Measurements from ENCODE around the gene HINT1.
"Not testable (repeated sequence)": the region's sequence is repeated elsewhere in the genome, so short reads cannot be mapped to it uniquely, and the experiment has no call there.

The HINT1 gene

DNA sequence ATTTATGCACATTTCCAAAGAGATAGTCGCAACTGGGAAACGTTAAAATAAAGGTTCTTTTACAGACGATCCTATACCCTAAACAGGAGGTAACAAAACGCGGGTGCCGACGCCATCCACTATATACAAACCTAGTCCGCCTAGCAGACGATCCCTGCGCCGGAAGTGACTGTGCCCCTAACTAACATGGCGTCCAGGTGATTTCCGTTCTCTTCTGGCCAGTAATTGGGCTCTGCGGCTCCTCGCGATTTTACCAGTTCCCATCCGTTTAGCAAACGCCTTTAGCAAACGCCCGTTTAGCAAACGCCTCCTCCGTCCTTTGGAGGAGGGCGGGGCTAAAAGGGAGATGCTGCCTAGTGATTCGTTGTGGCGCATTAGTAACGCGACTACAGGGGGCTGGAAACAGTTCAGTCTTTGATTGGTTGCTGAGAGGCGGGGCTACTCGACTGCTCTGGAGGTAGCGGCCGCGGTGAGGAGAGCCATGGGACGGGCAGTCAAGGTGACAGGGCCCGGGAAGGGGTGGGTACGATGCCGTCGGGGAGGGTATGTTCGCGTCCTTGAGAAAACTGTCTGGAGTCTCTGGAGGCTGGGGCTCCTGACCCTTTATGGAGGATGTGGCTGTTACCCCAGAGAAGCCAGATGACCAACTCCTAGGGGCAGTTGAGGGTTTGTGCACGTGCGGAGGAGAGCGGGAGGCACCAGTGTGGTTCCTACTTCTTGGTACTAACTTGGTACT lies 5.7 kb upstream of the HINT1 start, which contains the start of gene LYRM7:
LYRM7 (plus strand) TSS at position 405 of the 736 bp plus-strand sequence; CDS start at position 482, 77 bp downstream.
- DNase-seq (ENCODE audit: low read depth in 2 of 2): peak; percentile 87 to 88

DNA sequence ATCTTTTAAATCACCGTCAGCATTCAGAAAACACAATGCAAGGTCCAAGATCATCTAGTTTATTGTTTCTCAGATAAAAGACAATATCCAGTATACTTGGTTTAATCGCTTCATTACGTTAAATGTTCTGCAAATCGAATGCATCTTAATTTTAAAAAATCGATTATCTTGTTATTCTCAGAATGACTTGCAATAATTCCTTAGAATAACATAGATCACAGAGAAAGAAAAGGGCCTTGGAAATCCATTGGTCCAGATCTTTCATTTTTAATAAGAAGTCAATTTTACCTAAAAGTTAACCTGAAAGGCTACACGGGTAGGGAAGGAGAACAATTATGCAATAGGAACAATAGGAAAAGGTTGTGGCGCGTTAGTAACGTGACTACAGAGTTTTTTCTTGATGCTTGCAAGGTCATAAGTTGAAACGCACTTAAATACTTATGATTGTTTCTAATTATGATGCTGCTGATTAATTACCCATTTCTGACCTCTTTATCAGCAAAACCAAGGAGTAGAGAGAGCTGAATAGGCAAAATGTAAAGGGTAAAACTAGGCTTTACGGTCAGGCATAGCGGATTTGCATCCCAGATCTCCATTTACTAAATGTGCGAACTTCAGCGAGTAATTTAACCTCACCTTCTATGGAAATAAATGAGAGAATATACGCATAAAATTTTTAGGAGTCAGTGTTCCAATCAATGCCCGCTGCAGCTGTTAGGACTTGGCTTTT lies 4.9 kb upstream of the HINT1 start:
- no peak for DNase-seq (ENCODE audit: low read depth in 2 of 2)

DNA sequence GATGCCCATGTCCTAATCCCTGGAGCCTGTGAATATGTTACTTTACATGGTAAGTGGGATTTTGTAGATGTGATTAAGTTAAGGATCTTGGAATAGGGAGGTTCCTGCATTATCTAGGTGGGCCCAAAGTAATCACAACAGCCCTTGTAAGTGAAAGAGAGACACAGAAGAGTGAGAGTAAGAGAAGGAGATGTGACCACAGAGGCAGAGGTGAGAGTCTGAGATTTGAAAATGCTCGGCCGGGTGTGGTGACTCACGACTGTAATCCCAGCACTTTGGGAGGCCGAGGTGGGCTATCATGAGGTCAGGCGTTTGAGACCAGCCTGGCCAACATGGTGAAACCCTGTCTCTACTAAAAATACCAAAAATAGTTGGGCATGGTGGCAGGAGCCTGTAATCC lies 2.6 kb upstream of the HINT1 start:
- no peak for DNase-seq (ENCODE audit: low read depth in 2 of 2)

DNA sequence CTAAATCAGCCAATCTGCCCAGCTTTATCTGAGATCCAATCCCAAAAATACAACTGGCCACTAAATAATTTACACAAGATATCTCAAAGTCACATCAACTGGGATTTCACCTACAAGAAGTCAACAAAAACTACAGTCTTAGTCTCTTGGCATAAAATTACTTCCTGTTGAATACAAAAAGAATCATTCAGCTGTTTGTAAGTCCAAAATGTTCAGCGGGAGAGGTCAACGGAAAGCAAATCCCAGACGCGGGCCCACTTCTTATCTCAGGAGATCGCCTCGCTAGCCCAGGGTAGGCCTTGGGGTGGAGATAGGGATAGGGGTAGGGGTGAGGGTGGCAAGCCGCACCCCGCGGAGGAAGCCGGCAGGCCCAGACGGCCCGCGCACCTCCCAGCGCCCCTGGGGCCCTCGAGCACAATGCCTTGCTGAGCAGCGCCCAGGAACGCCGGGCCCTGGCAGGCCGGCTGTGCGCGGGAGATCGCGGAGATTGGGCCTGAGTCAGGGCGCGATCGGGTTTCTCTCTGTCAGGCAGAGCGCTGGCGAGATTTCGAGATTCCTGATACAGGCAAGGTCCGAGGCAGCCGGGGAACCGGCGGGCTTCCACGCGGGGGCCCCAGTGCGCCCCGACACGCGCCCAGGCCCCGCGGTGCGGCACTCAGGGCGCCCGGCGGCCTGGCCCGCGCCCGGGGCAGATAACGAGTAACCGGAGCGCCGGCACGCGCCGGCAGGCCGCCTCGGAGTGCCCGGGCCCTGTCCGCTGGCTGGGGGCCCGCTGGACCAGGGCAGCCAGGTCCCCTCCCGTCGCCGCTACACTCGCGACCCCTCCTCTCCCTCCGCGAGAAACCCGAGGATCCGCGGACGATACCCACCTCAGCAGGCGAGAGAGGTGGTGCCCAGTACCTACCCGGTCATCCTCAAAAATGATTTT lies 601 bp downstream of the HINT1 start:
- DNase-seq (ENCODE audit: low read depth in 2 of 2): peak; percentile 57 to 59

DNA sequence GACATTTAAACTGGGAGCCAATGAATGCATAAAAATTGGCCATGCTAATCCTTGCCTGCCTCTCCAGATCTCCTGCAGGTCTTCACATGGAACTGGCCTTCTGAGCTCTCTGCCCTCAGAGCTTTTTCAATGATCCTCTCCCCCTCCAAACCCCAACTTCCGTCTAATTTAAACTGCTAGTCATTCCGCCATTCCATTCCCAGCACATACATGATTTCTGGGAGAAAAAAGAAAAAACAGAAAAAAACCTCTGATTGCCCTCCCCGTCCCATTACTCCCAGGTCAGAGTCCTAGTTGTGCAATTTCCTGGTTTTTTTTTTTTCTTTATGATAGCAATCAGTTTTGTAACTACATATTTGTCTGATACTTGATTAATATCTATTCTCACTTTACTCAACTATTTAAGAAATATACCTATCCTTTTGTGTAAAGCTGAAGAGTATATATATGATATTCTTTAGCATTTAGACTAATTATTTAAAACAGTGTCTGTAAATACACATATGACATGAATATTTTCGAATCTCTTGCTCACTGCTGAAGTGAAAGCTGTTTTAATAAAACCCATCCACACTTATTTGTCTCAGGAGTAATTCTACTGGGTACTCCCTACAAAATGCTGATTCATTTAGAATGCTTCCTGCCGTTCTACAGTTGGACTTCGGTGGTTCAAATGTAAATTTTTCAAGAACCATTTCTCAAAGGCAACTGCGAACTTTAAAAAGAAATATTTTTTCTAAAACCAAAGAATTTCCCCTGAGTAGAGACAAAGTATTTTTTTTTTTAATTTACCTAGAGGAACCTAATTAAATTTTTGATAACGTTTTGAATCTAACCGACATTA lies 1.6 kb downstream of the HINT1 start:
- DNase-seq (ENCODE audit: low read depth in 2 of 2): no peak

DNA sequence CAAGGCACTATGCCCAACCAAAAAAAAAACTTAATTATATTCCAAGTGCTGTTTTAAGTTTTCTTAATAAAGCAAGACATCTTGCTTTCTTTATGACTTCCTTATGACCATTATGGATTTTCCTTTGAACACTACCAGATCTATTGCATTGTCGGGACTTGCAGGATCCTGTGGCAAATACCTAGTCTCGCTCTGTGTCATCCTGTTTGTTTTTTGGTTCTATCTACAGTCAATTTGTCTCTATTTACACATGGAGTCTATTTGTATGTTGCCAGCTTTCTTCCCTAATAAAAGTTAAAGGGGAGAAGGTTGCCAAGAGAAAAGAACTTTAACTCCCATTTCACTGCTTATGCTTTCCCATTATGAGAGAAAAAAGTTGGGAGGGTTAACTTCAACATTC lies 4.9 kb downstream of the HINT1 start:
- DNase-seq (ENCODE audit: low read depth in 2 of 2): no peak

DNA sequence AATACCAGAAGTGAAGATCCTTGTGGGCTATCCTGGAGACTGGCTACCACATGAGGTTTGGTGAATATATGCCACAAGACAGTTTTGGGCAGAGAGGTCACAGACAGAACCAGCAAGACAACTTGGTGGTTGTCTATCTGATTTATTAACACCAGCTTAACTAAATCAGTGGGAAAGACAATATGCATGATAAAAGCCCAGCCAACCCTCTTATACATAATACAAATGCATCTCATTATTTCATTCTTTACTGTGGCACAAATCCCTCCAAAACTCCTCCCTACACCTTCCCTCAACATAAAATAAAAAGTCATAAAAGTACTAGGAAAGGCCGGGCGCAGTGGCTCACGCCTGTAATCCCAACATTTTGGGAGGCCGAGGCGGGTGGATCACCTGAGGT lies 8.1 kb downstream of the HINT1 start:
- DNase-seq (ENCODE audit: low read depth in 2 of 2): no peak

DNA sequence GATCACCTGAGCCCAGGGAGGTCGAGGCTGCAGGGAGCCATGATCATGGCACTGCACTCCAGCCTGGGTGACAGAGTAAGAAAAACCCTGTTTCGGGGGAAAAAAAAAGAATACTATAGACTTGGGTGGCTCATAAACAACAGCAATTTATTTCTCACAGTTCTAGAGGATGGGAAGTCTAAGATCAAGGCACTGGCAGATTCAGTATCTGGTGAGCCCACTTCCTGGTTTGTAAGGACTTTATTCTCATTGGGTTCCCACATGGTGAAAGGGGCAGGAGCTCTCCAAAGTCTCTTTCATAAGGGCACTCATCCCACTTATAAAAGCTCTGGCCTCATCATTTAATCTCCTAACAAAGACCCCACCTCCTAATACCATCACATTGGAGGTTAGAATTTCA lies 8.7 kb downstream of the HINT1 start:
- no peak for DNase-seq (ENCODE audit: low read depth in 2 of 2)

DNA sequence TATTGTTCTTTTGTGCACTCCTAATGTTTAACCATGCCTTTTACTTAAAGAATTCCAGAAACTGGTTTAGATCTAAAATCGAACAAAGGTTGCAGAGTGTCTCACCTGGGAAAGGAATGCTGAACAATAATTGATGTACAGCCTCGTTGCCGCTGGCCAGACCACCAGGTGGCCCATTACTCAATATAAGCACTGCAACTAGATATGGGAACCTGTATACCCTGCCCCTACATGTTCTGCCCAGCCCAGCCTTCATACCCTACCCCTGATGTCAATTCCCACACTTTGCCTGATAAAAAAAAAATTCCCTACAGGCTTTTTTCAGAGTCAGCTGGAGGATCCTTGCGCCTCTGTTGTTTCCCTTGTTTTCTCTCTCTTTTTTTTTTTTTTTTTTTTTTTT lies 13.8 kb downstream of the HINT1 start:
- DNase-seq (ENCODE audit: low read depth in 2 of 2): no peak

DNA sequence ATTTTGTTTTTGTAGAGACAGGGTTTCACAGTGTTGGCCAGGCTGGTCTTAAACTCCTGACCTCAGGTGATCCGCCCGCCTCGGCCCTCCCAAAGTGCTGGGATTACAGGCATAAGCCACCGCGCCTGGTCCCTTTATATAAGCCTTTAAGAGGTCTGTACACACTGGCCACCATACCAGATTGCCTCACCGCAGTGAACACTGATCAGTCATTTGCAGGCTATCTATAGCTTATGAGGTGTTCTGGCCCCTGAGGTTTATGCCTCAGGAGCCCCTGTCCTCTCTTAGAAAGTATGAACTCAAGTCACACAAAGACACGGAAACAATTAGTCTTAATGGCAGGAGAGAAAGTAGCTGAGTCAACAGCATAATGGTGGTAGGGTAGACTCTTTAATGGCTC lies 14.6 kb downstream of the HINT1 start:
- DNase-seq (ENCODE audit: low read depth in 2 of 2): no peak

DNA sequence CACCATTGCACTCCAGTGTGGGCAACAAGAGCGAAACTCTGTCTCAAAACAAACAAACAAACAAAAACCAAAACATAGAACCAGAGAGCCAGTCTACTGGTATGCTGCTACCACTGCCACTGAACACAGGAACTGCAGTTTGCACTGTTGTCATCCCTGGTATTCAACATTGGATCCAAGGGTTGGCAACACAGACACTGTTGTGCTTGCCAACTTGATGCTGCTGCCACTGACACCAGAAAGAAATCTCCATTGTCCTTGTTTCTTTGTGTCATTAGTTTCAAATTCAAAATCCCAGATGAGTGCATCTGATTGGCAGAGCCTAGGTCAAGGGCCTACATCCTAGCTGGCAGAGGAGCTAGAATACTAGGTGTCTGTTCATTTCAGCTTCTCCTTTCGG lies 16.2 kb downstream of the HINT1 start:
- no peak for DNase-seq (ENCODE audit: low read depth in 2 of 2)

DNA sequence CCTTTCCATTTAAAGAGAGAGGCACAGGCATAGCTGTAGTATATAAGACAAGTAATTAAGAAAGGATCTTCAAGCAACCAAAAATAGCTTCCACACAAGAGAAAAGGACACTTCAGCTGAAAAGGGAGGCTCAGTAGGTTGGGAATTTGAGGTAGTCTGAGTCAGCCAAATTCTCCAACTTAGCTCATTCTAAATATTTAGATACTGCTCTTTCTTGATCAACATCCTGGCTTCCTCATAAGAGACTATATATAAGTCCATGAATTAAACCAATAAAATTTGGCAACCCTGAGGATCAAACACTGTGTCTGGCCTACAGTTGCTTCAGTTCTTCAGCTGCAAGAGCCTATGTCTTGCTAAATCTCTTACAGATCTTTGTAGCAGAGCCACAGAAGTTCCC lies 17.8 kb downstream of the HINT1 start:
- DNase-seq (ENCODE audit: low read depth in 2 of 2): no peak

DNA sequence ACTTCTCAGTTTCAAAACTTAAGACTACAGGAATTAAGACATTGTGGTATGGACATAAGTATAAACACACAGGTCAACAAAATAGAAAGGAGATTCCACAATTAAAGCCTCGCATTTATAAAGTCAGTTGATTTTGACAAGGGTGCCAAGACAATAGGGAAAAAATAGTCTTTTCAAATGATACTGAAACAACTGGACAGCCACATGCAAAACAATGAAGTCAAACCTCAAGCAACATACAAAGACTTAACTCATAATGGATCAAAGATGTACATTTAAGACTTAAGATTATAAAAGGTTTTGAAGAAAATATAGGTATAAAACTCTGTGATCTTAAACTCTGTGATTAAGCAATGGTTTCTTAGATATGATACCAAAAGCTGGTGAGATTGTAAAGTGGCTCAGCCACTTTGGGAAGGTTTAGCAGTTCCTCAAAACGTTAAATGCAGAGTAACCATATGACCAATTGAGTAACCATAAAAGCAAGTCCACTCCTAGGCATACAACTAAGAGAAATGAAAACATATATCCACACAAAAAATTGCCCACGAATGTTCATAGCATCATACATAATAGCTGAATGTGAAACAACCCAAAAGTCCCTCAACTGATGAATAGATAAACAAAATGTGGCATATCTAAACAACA lies 22.0 kb downstream of the HINT1 start:
- DNase-seq (ENCODE audit: low read depth in 2 of 2): no peak

DNA sequence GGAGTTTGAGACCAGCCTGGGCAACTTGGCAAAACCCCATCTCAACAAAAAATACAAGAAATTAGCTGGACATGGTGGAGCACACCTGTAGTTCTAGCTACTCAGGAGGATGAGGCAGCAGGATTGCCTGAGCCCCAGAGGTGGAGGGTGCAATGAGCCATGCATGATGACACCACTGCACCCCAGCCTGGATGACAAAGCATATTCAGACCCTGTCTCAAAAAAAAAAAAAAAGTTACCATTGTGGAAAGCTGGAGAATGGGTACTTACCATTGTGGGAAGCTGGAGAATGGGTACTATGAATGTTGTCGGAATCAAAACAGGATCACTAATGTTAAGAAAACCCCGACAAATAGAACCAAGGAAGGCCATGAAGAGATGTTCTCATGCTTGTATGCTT lies 25.7 kb downstream of the HINT1 start:
- DNase-seq (ENCODE audit: low read depth in 2 of 2): no peak

DNA sequence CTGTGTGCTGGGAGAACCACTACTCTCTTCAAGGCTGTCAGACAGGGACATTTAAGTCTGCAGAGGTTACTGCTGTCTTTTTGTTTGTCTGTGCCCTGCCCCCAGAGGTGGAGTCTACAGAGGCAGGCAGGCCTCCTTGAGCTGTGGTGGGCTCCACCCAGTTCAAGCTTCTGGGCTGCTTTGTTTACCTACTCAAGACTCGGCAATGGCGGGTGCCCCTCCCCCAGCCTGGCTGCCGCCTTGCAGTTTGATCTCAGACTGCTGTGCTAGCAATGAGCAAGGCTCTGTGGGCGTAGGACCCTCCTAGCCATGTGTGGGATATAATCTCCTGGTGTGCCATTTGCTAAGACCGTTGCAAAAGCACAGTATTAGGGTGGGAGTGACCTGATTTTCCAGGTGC lies 26.6 kb downstream of the HINT1 start:
- DNase-seq (ENCODE audit: low read depth in 2 of 2): not testable (repeated sequence)

DNA sequence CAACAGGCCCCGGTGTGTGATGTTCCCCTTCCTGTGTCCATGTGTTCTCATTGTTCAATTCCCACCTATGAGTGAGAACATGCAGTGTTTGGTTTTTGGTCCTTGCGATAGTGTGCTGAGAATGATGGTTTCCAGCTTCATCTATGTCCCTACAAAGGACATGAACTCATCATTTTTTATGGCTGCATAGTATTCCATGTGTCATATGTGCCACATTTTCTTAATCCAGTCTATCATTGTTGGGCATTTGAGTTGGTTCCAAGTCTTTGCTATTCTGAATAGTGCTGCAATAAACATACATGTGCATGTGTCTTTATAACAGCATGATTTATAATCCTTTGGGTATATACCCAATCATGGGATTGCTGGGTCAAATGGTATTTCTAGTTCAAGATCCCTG lies 32.0 kb downstream of the HINT1 start:
- DNase-seq (ENCODE audit: low read depth in 2 of 2): not testable (repeated sequence)

DNA sequence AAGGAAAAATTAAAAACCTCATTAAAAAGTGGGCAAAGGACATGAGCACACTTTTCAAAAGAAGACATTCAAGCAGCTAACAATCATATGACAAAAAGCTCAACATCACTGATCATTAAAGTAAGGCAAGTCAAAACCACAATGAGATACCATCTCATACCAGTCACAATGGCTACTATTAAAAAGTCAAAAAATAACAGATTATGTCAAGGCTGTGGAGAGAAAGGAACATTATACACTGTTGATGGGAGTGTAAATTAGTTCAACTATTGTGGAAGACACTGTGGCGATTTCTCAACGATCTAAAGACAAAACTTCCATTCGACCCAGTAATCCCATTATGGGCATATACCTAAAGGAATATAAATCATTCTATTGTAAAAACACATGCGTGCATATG lies 35.8 kb downstream of the HINT1 start:
- DNase-seq (ENCODE audit: low read depth in 2 of 2): no peak

DNA sequence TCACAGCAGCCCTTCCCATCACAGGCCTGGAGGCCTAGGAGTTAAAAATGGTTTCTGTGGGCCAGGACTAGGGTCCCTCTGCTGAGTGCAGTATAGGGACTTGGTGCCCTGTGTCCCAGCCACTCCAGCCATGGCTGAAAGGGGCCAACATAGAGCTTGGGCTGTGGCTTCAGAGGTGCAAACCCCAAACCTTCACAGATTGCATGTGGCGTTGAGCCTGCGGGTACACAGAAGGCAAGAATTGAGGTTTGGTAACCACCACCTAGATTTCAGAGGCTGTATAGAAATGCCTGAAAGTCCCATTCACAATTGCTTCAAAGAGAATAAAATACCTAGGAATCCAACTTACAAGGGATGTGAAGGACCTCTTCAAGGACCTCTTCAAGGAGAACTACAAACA lies 37.8 kb downstream of the HINT1 start:
- DNase-seq (ENCODE audit: low read depth in 2 of 2): not testable (repeated sequence)

DNA sequence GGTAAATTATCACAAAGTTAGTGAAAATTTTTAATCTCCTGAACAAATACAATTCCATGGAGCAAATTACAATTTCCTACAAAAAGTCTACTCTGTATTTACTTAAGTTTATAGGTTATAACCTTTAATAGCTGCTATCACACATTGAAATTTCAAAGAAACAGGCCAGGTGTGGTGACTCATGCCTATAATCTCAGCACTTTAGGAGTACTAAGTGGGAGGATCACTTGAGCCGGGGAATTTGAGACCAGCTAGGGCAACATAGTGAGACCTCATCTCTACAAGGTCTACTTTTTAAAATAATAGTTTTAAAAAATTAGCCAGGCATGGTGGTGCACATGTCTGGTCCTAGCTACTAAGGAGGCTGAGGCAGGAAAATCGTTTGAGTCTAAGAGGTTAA lies 50.3 kb downstream of the HINT1 start:
- no peak for DNase-seq (ENCODE audit: low read depth in 2 of 2)

DNA sequence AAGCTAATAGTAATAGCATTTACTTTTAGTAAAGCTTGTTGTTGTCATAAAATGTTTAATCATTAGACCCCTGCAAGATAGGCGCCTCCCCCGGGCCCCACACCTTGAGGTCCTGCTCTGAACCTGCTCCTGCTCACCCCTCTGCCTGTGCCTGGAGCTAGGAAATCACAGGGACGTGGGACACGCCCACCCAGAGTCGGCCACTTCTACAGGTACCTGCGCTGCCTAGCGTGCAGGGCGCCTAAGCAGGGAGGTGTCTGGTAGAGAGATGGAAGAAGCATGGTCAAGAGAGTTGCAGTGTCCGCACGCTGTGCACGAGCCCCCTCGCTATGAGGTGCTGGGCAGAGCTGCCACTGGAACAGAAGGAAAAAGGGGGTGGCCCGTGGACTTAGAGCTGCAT lies 52.6 kb downstream of the HINT1 start:
- no peak for DNase-seq (ENCODE audit: low read depth in 2 of 2)

DNA sequence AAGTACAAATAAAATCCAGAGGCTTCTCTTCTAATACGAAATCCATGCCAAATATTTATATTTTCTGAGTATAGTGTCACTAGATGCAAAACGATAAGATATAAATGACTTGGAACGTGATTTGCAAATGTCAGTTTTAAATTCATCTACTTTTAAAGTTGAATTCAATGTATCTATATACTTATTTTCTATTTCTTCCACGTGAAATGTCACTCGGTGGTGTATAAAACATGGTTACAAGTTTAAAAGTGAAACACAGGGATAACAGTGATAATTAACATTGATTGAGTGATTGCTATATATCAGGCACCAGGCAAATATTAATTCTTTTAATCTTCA lies 54.8 kb downstream of the HINT1 start:
- DNase-seq (ENCODE audit: low read depth in 2 of 2): no peak
